ENCODE data around the gene FGFR3. TPM values are rescaled to one million over a fixed set of nuclear protein-coding genes. Genes with fewer than 3 reads are reported as not detected.

FGFR3 gene
- total and polyA plus RNA-seq, 2 of the 4 experiments (the other 2 are of a cell fraction) = 0.18 to 0.67 TPM

- Histone ChIP-seq H3K4ac (ENCODE audit: low read depth, low read length) (no peak overlapping the region), H3K56ac (ENCODE audit: extremely low read depth, insufficient read depth, low read length) (no peak overlapping the region), H2BK20ac (ENCODE audit: low read depth, low read length) (no peak overlapping the region), H4K20me1 (ENCODE audit: insufficient read depth, low read length) (peaks cover 4% of the 10 kb centered on the region; the same call in 1 of the 2 replicates), H2BK120ac (ENCODE audit: low read depth, low read length) (no peak overlapping the region), H2BK15ac (ENCODE audit: low read depth, low read length) (no peak overlapping the region), H3K79me1 (ENCODE audit: low read depth in 1 of 2, low read length in 2 of 2) (no peaks in the 10 kb centered on the region; a peak in 1 of 4 replicates), H2AK5ac (ENCODE audit: low read depth, low read length) (no peak overlapping the region), H3K36me3 (ENCODE audit: control insufficient read depth, insufficient read depth, low read length) (peaks cover 22% of the 10 kb centered on the region), H2AFZ (replicated peaks; ENCODE audit: low read length, poor library complexity) (no peak overlapping the region), H3K23ac (ENCODE audit: low read depth, low read length) (no peak overlapping the region), H3K4me3 (ENCODE audit: insufficient read depth, low read depth, low read length) (no peak overlapping the region), H3K4me1 (ENCODE audit: control insufficient read depth, insufficient read depth, low read length) (no peaks in the 10 kb centered on the region), H4K91ac (ENCODE audit: insufficient read depth, low read depth, low read length) (no peak overlapping the region), H4K5ac (ENCODE audit: low read depth, low read length) (no peak overlapping the region), H4K8ac (ENCODE audit: low read depth in 2 of 2, low read length in 2 of 2) (no peak overlapping the region), H2BK5ac (ENCODE audit: low read depth, low read length, poor library complexity, severe bottlenecking) (no peak overlapping the region), H3K27ac (ENCODE audit: insufficient read depth, low read length) (no peak overlapping the region), H3K4me2 (ENCODE audit: low read depth, low read length) (no peak overlapping the region), H3K9ac (ENCODE audit: low read depth, low read length) (no peak overlapping the region), H3K14ac (replicated peaks; ENCODE audit: low read depth, low read length) (no peak overlapping the region), H3K9me3 (ENCODE audit: control insufficient read depth, insufficient read depth, low read length) (no peaks in the 10 kb centered on the region), H3K27me3 (ENCODE audit: control insufficient read depth, insufficient read depth, low read length) (no peaks in the 10 kb centered on the region; the same call in 1 of the 2 replicates), H2AK9ac (replicated peaks; ENCODE audit: low read depth, low read length, poor library complexity) (no peak overlapping the region), H3K18ac (ENCODE audit: low read depth, low read length) (no peak overlapping the region), H3K9me1 (ENCODE audit: insufficient read depth, low read length) (no peaks in the 10 kb centered on the region)
- ATAC-seq (ENCODE audit: low read depth) (no peak), DNase-seq (no peak)
- intact Hi-C loops (cut with micrococcal nuclease) = no loop called here
- TF ChIP-seq POLR2A (IDR thresholded peaks at IDR 0.05; ENCODE audit: low read depth, low read length) (no peak), RFX5 (IDR thresholded peaks at IDR 0.05; ENCODE audit: low read depth, low read length) (no peak), SMC3 (IDR thresholded peaks at IDR 0.05; ENCODE audit: low read depth, low read length) (no peak), MAFK (IDR thresholded peaks at IDR 0.05; ENCODE audit: low read depth, low read length) (no peak), MXI1 (IDR thresholded peaks at IDR 0.05; ENCODE audit: borderline replicate concordance, low read depth, low read length) (no peak), CTCF (conservative IDR thresholded peaks at IDR 0.05; ENCODE audit: low read depth, low read length) (no peak), MAZ (IDR thresholded peaks at IDR 0.05; ENCODE audit: borderline replicate concordance, low read depth, low read length) (no peak), CEBPB (IDR thresholded peaks at IDR 0.05; ENCODE audit: low read depth, low read length) (no peak), NFE2L2 (IDR thresholded peaks at IDR 0.05; ENCODE audit: low read depth, low read length) (no peak), RCOR1 (IDR thresholded peaks at IDR 0.05; ENCODE audit: insufficient replicate concordance, low read length) (no peak), CHD1 (IDR thresholded peaks at IDR 0.05; ENCODE audit: low read depth, low read length) (no peak)
- TF ChIP-seq, protein P1, sequence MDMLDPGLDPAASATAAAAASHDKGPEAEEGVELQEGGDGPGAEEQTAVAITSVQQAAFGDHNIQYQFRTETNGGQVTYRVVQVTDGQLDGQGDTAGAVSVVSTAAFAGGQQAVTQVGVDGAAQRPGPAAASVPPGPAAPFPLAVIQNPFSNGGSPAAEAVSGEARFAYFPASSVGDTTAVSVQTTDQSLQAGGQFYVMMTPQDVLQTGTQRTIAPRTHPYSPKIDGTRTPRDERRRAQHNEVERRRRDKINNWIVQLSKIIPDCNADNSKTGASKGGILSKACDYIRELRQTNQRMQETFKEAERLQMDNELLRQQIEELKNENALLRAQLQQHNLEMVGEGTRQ (IDR thresholded peaks at IDR 0.05; ENCODE audit: low read depth, low read length) = no peak
- TF ChIP-seq, protein P2, sequence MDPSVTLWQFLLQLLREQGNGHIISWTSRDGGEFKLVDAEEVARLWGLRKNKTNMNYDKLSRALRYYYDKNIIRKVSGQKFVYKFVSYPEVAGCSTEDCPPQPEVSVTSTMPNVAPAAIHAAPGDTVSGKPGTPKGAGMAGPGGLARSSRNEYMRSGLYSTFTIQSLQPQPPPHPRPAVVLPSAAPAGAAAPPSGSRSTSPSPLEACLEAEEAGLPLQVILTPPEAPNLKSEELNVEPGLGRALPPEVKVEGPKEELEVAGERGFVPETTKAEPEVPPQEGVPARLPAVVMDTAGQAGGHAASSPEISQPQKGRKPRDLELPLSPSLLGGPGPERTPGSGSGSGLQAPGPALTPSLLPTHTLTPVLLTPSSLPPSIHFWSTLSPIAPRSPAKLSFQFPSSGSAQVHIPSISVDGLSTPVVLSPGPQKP (IDR thresholded peaks at IDR 0.05; ENCODE audit: borderline replicate concordance, low read depth, low read length) = no peak
- in situ Hi-C loops (cut with MboI; ENCODE audit: low sequenced_read_pairs) = loop anchor here (5.0 kb wide), 2 partner anchors 68 to 158 kb away; no protein-coding TSS in a partner anchor
- no TSS peak for BruUV-seq (replicated peaks)
- CTCF ChIA-PET = interaction anchor here (0.5 kb wide), 1 partner anchor 61 kb away, joined by 3 read pairs; no protein-coding TSS in a partner anchor
- WGBS, 2 experiments (ENCODE audit: extremely low coverage in 2 of 2, insufficient read length in 1 of 2) = 100% methylated on average over 2 of the region's 6 CpGs; no CpG with 5 or more reads in 1 of the 2 experiments
- POLR2A ChIA-PET (ENCODE audit: unreplicated experiment) = interaction anchor here (0.5 kb wide), 1 partner anchor 251 kb away, joined by 3 read pairs; no protein-coding TSS in a partner anchor
- dilution Hi-C loops (cut with HindIII; ENCODE audit: low sequenced_read_pairs, unreplicated experiment) = no loop called here
Measured at GRCh38 chr4:1743975-1744374, 49.1 kb upstream of the FGFR3 start.
